Pancreas (tissue), 10 donors: ENCODE data around the gene RALA. TPM values are rescaled to one million over a fixed set of nuclear protein-coding genes. Genes with fewer than 3 reads are reported as not detected.

Experiments
- ATAC-seq, 4 donors: fragments of 200-7000 bp; cut with Tn5 transposase; one replicate each; pipeline versions ENCODE4 v1.8.0 to v1.9.1; 2020; ENCODE audit warnings: mild to moderate bottlenecking in 4 of 4, moderate library complexity in 4 of 4
- DNase-seq, 6 donors: peaks; one replicate each; pipeline ENCODE4 v3.0.0-alpha.2; 2020
- FAIRE-seq: peaks from 2 replicates; lab custom pipeline; 2012; peaks lifted over from hg19 to GRCh38; lab: Jason Lieb, UNC
- H3K27ac ChIP-seq, 4 donors: fragments of 200-600 bp; sonication (generic); 1 replicate in 3 of 4; 2 replicates in 1 of 4; pipeline versions ENCODE4 v1.5.0 to v1.8.0; 2020
- H3K27me3 ChIP-seq, 4 donors: fragments of 200-600 bp; one replicate each; pipeline ENCODE4 v1.8.0; 2021
- H3K36me3 ChIP-seq, 3 donors: fragments of 200-600 bp; sonication (generic) in 1 of 3; one replicate each; pipeline versions ENCODE4 v1.5.0 to v1.8.0; 2020 to 2021
- H3K4me1 ChIP-seq, 3 donors: fragments of 200-600 bp; one replicate each; pipeline ENCODE4 v1.8.0; 2021
- H3K4me3 ChIP-seq, 4 donors: fragments of 200-600 bp; sonication (generic) in 2 of 4; one replicate each; pipeline versions ENCODE4 v1.5.0 to v1.8.0; 2020 to 2021
- H3K9me3 ChIP-seq, 4 donors: fragments of 200-600 bp; one replicate each; pipeline ENCODE4 v1.8.0; 2021
- CTCF ChIP-seq, 4 donors: fragments of 200-600 bp; sonication (generic) in 3 of 4; IDR thresholded peaks; one replicate each; pipeline versions ENCODE4 v1.5.0 to v1.8.0; 2021; ENCODE audit warnings: antibody characterized with exemption in 4 of 4
- WGBS, 2 donors: extraction: QIAGEN DNeasy Blood & Tissue Kit; methylation state at CpG; one replicate each; pipeline ENCODE4 v1.1.7; 2013; 5-methylcytosine and 5-hydroxymethylcytosine counted together
- intact Hi-C, 3 donors: fragments of 100-400 bp; cut with DNase I; formaldehyde crosslinking; loops; one replicate each; pipeline versions ENCODE4 v1.11.1 to v1.14.2; 2022
- polyA plus RNA-seq, 2 donors: library from polyadenylated mRNA; stranded (reverse); fragments of 200-250 nt; gene quantifications; one replicate each; pipeline ENCODE4 v1.2.3, GENCODE V29; 2013
- total RNA-seq, 6 donors: library from RNA; stranded (reverse); fragmentation: NEBNext Ultra II Directional in 4 of 6; extraction: Animal tissue kit (Norgen Biotek cat#: 25700) in 4 of 6; gene quantifications; one replicate each; pipeline versions ENCODE4 v1.2.1 to v1.2.4, GENCODE V29; 2021 to 2023
- donor health status: healthy with polysubstance abuse.
- donor health status: DM: no; HTN: no; CAD: no; lungs with moderate emphysema.
- donor health status: DM: no; HTN: no; CAD: no.
- donor health status: control.
- donor health status: control.
- donor health status: Bipolar disorder and iron deficiency.
- donor health status: DM: yes; HTN: yes; CAD: no.
- donor health status: DM: no; HTN: no; CAD: no.
- donor health status: DM: no; HTN: no; CAD: no.
- donor health status: DM: yes; HTN: yes; CAD: no.

The RALA gene
- total and polyA plus RNA-seq, 8 donors = 7.0 to 19.1 (median 8.8) TPM

GRCh38 chr7:39609935-39610263 lies 13.5 kb upstream of the RALA start:
- FAIRE-seq (no peak), DNase-seq (no peak), ATAC-seq (peak in 1 of 4 donors; percentile 12)
- Histone ChIP-seq H3K4me3 (peak overlapping the region in 1 of 4 donors; percentile 21), H3K27me3 (no peaks in the 10 kb centered on the region), H3K27ac (peak overlapping the region in 2 of 4 donors; percentile 45 to 51), H3K9me3 (no peaks in the 10 kb centered on the region), H3K36me3 (no peaks in the 10 kb centered on the region), H3K4me1 (no peaks in the 10 kb centered on the region)
- TF ChIP-seq CTCF (IDR thresholded peaks at IDR 0.05) = no peak
- intact Hi-C loops = no loop called here
- WGBS, 2 donors = 68 to 80% methylated on average over 5 of the region's 5 CpGs

- no peaks in the 10 kb centered on the region for H3K36me3 ChIP-seq
- no peak overlapping the region for H3K4me3 ChIP-seq
- H3K9me3 ChIP-seq = no peaks in the 10 kb centered on the region
- H3K27me3 ChIP-seq = no peaks in the 10 kb centered on the region
- peaks cover 0 to 18% (median 14%) of the 10 kb centered on the region in 3 donors for H3K4me1 ChIP-seq
- ATAC-seq (no peak), FAIRE-seq (no peak), DNase-seq (no peak)
- TF ChIP-seq CTCF (IDR thresholded peaks at IDR 0.05) = no peak
- intact Hi-C loops = no loop called here
- WGBS, 2 donors = 81 to 82% methylated on average over 4 of the region's 4 CpGs
- no peak overlapping the region for H3K27ac ChIP-seq
Observed at GRCh38 chr7:39613577-39613976, 9.8 kb upstream of the RALA start.

- no peaks in the 10 kb centered on the region for H3K9me3 ChIP-seq
- H3K36me3 ChIP-seq = no peaks in the 10 kb centered on the region
- 88 to 98% methylated on average over 2 of the region's 2 CpGs for WGBS, 2 donors
- DNase-seq (no peak), ATAC-seq (no peak), FAIRE-seq (no peak)
- intact Hi-C loops = no loop called here
- no peak for TF ChIP-seq CTCF (IDR thresholded peaks at IDR 0.05)
- no peak overlapping the region for H3K4me3 ChIP-seq
- no peak overlapping the region for H3K27ac ChIP-seq
- peaks cover 0 to 18% (median 14%) of the 10 kb centered on the region in 3 donors for H3K4me1 ChIP-seq
- no peaks in the 10 kb centered on the region for H3K27me3 ChIP-seq
Observed at GRCh38 chr7:39614299-39614698, 9.1 kb upstream of the RALA start.

GRCh38 chr7:39615350-39615975 lies 7.9 kb upstream of the RALA start:
- Histone ChIP-seq H3K4me1 (peaks cover 0 to 18% (median 14%) of the 10 kb centered on the region in 3 donors), H3K27me3 (no peaks in the 10 kb centered on the region), H3K27ac (peak overlapping the region in 2 of 4 donors; percentile 20 to 35), H3K9me3 (no peaks in the 10 kb centered on the region), H3K36me3 (no peaks in the 10 kb centered on the region), H3K4me3 (no peak overlapping the region)
- FAIRE-seq (no peak), ATAC-seq (peak; percentile 38 to 77 (median 60)), DNase-seq (no peak)
- intact Hi-C loops = no loop called here
- TF ChIP-seq CTCF (IDR thresholded peaks at IDR 0.05) = no peak
- 7 to 12% methylated on average over 1 of the region's 1 CpG for WGBS, 2 donors

- DNase-seq = no peak
- no peak for TF ChIP-seq CTCF (IDR thresholded peaks at IDR 0.05)
- intact Hi-C loops = no loop called here
- Histone ChIP-seq H3K4me3 (no peak overlapping the region), H3K27me3 (no peaks in the 10 kb centered on the region), H3K36me3 (no peaks in the 10 kb centered on the region), H3K4me1 (peaks cover 0 to 18% (median 14%) of the 10 kb centered on the region in 3 donors), H3K9me3 (no peaks in the 10 kb centered on the region), H3K27ac (peak overlapping the region in 1 of 4 donors; percentile 20)
- FAIRE-seq = no peak
- WGBS, 2 donors = 11 to 12% methylated on average over 1 of the region's 1 CpG
- peak in 2 of 4 donors; percentile 28 to 81 for ATAC-seq
Observed at GRCh38 chr7:39616138-39616537, 7.2 kb upstream of the RALA start.
